GM18519 (cell line): ENCODE data around the gene NFE2L3.
"Not testable (repeated sequence)": the region's sequence is repeated elsewhere in the genome, so short reads cannot be mapped to it uniquely, and the experiment has no call there.

Source experiments
- ATAC-seq: cut with Tn5 transposase; IDR thresholded peaks from one replicate; pipeline ENCODE4 v1.9.1; 2021; ENCODE audit warnings: mild to moderate bottlenecking, moderate library complexity; ENCODE audit not compliant: unreplicated experiment, low FRiP score

The NFE2L3 gene

DNA sequence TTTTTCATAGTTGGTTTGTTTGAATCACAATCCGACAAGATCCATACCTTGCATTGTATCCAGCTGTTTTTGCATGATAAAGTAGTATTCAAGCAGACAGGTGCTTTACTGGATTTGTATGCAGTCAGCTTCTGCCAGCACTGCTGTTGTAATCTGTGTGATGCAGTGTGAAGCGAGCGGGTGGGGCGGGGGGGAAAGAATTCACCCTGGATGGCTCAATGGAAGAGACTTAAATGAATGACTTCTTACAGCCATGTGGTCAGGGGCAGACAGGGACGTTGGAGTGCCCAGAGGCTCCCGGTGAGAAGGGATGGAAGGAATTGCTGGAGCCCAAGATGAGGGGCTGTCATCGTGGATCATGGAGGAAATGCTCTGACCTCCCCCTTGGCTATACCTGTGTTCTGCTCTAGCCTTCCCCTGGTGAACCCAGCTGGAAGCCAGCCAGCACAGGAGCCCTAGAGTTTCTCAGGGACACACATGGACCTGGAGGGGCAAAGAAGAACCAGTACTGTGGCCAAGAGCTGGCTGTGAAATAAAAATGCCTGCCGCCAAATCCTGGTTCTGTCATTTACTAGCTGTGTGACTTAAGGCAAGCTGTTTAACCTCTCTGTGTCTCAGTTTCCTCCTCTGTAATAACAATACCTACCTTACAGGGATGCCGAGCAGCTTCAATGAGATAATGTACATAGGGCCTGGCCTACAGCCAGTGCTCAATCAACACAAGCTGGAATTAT, 14.1 kb downstream of the NFE2L3 start:
- ATAC-seq = no peak

GRCh38 chr7:26166684-26167266, 14.8 kb downstream of the NFE2L3 start:
- ATAC-seq = no peak

GRCh38 chr7:26167303-26167934, 15.4 kb downstream of the NFE2L3 start:
- no peak for ATAC-seq

DNA sequence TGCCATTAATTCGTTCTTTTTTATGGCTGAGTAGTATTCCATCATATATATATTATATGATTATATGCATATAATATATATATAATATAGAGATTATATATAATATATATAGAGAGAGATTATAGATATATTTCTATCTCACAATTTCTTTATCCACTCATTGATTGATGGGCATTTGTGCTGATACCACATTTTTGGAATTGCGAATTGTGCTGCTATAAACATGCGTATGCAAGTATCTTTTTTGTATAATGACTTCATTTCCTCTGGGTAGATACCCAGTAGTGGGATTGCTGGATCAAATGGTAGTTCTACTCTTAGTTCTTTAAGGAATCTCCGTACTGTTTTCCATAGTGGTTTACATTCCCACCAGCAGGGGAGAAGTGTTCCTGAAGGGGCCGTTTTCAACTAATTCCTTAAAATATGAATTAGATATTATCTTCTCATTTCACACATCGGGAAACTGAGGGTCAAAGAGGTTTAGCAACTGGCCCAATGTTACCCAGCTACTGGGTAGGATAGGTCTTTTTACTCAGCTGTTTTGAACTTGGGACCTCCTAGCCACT, 16.5 kb downstream of the NFE2L3 start:
- ATAC-seq = no peak

DNA sequence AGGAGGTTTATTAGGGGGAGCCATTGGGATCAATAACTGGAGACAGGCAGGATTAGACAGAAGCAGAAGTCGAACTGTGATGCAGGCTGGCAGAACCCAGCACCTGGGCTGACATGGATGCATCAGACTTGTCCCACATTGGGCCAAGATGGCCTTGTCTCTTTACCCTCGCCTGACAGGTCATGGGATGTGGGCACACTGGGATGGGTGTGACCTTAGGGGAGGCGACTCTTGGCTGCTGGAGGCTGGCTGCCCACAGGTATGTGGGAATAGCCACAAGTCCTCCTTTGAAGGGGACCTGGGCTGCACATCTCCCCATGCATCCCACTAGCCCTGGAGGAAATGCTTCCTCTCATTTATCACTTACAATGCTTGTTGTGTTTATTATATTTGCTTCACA, 17.3 kb downstream of the NFE2L3 start:
- no peak for ATAC-seq

- ATAC-seq = no peak
Measured at GRCh38 chr7:26170663-26171062, 18.7 kb downstream of the NFE2L3 start.

DNA sequence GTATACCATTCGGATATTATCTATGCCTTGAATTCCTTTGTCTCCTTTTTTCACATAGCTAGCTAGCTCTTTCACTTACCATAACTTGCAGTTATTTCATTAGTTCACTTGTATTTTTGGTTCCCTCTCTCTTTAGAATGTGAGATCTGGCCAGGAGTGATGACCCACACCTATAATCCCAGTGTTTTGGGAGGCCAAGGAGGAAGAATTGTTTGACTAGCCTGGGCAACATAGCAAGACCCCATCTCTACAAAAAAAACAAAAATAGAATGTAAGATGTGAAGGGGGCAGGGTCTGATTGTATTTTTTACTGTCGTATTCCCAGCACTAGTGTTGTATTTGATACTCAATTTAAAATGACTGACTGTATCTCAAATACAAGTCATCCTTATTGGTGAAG, 19.6 kb downstream of the NFE2L3 start:
- no peak for ATAC-seq

DNA sequence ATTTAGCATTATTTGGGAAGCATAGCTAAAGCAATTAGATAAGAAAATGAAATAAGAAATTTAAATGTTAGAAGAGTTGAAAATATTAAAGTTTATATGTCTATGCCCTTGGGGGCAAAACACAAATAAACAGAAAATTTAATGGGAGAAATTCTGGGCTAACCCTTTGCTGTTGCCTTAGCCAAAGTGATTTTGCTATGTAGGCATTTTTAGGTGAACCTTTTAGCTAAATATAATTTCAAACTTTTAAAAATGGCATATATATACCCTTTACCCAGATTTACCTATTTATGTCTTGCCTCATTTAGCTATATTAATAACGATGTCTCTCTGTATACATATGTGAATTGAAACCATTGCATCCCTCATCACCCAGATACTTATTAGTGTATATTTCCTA, 20.1 kb downstream of the NFE2L3 start:
- ATAC-seq = no peak

- not testable (repeated sequence) for ATAC-seq
Measured at GRCh38 chr7:26175903-26176302, 23.9 kb downstream of the NFE2L3 start.

GRCh38 chr7:26176696-26177095, 24.7 kb downstream of the NFE2L3 start:
- not testable (repeated sequence) for ATAC-seq

- not testable (repeated sequence) for ATAC-seq
Measured at GRCh38 chr7:26177269-26177668, 25.3 kb downstream of the NFE2L3 start.

DNA sequence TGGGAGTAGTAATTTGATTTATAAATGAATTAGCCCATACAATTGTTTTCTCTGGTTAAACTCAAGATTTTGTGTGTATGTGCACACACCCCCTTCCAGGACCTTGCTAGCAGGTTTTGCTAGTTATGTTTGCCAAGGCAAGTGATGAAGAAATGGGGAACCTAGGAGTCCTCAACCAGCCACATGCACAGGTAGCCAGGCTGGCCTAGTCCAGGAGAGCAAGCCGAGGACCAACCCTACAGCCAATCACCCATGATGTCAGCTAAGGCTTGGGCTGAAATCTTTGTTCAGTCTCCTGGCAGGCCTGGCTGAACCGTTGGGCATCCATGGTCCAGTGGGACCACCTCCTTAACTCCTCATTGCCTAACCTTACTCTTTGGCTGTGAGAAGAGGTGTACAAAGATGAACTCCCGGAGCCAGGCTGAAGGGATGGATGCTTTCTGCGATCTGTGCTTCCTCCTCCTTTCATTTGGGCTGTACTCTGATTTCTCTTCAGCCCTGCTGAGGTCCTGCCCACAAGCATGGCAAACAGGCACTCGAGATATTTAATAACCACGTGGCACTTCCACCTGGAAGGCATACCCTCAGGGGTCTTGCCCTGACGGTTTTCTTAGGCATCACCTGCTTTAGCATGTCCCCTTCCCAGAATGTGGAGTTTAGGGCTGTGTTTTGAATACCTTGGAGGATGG, 26.4 kb downstream of the NFE2L3 start:
- ATAC-seq = no peak

DNA sequence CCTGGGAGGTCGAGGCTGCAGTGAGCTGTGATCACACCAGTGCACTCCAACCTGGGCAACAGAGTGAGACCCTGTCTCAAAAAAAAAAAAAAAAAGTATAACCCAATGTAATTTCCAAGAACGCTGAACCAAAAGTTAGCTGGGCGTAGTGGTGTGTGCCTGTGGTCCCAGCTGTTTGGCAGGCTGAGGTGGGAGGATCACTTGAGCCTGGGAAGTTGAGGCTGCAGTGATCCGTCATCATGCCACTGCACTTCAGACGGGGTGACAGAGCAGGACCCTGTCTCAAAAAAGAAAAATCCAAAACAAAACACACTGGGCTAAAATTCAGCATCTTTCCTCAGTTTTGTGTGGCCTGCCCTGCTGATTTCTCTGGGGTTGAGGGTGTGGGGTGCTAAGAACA, 27.4 kb downstream of the NFE2L3 start:
- ATAC-seq = no peak

GRCh38 chr7:26179826-26180497, 28.0 kb downstream of the NFE2L3 start:
- no peak for ATAC-seq

GRCh38 chr7:26180792-26181198, 28.8 kb downstream of the NFE2L3 start:
- ATAC-seq = no peak

GRCh38 chr7:26181474-26182227, 29.7 kb downstream of the NFE2L3 start:
- no peak for ATAC-seq

GRCh38 chr7:26182283-26182682, 30.3 kb downstream of the NFE2L3 start:
- no peak for ATAC-seq

GRCh38 chr7:26182706-26183105, 30.7 kb downstream of the NFE2L3 start:
- ATAC-seq = no peak

- no peak for ATAC-seq
Measured at GRCh38 chr7:26183545-26184280, 31.7 kb downstream of the NFE2L3 start.
